Epithelial cell of proximal tubule (primary cell): ENCODE results near the gene FREM2. TPM values are rescaled to one million over a fixed set of nuclear protein-coding genes. Genes with fewer than 3 reads are reported as not detected.

Source experiments
- DNase-seq: peaks from one replicate; pipeline ENCODE4 v3.0.0-alpha.2; 2011; ENCODE audit warnings: low read depth
- H3K4me3 ChIP-seq: 2 replicates; pipeline ENCODE4 v1.5.1; 2011; ENCODE audit warnings: low read depth, mild to moderate bottlenecking, low read length
- CTCF ChIP-seq: conservative IDR thresholded peaks from 2 replicates; pipeline ENCODE4 v1.5.1; 2012; ENCODE audit warnings: low read depth, mild to moderate bottlenecking, low read length
- total RNA-seq: library from RNA; depleted of rRNA; stranded (reverse); fragments of >200 nt; gene quantifications from 2 replicates; pipeline ENCODE4 v1.2.3, GENCODE V29; 2015

Gene FREM2
- total RNA-seq, 1 donor from 2014 or later = 3.7 TPM

- TF ChIP-seq CTCF = no peak
- no peak overlapping the region for H3K4me3 ChIP-seq
- peak; percentile 38 for DNase-seq
Measured at GRCh38 chr13:38713046-38713445, 26.2 kb downstream of the FREM2 start.

GRCh38 chr13:38718374-38718773, 31.5 kb downstream of the FREM2 start:
- no peak overlapping the region for H3K4me3 ChIP-seq
- DNase-seq = no peak
- TF ChIP-seq CTCF = no peak

DNA sequence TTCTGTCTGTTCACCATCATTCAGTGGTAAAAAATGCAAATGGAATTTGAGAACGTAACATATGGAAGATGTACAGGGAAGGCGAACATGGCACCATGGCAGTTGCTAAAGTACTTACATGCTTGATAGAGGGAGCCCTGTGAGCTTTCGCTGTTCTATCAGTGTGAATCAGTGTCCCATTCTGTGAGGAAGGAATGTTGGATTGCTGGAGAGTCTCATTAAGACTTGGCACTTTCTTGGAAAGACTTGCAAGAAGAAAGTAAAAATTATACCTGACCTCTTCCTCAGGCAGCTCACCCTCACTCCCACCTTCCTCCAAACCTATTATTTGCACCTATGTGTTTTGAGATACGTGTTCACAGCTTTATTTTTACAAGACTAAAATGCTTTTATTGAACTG, 43.5 kb downstream of the FREM2 start:
- no peak for TF ChIP-seq CTCF
- no peak for DNase-seq
- H3K4me3 ChIP-seq = no peak overlapping the region

DNA sequence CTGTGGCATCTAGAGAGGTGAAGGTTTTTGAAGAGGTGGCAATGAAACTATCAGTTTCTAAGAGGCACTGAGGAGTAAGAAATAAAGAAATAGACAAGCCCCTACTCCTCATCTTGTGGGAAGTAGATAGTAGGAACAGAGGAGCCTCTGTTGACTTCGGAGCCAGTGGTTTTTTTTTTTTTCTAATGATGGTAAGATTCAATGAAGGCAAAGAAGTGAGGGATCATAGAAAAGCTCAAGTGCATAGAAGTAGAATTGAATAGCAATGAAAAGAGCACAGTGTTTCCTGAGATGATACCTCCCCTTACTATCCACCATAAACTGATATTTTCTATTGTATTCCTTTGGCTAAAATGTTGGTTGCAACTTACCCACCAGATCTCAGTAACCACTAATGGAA, 46.3 kb downstream of the FREM2 start:
- DNase-seq = no peak
- H3K4me3 ChIP-seq = no peak overlapping the region
- no peak for TF ChIP-seq CTCF

GRCh38 chr13:38735665-38736440, 49.0 kb downstream of the FREM2 start:
- DNase-seq = peak; percentile 16
- TF ChIP-seq CTCF = no peak
- H3K4me3 ChIP-seq = no peak overlapping the region

- TF ChIP-seq CTCF = no peak
- no peak overlapping the region for H3K4me3 ChIP-seq
- no peak for DNase-seq
Measured at GRCh38 chr13:38743466-38743865, 56.6 kb downstream of the FREM2 start.

GRCh38 chr13:38752686-38753085, 65.8 kb downstream of the FREM2 start:
- no peak overlapping the region for H3K4me3 ChIP-seq
- TF ChIP-seq CTCF = no peak
- no peak for DNase-seq
